Ishikawa (cell line): Measurements from ENCODE around the gene RAG2.

Experiments used
- CEBPB ChIP-seq: IDR thresholded peaks from 2 replicates; pipeline ENCODE4 v1.6.1; 2012
- CREB1 ChIP-seq: IDR thresholded peaks from 2 replicates; pipeline ENCODE4 v1.6.1; 2012; ENCODE audit warnings: low read depth
- EGR1 ChIP-seq: IDR thresholded peaks from 2 replicates; pipeline ENCODE4 v1.6.1; 2012
- EP300 ChIP-seq: IDR thresholded peaks from 2 replicates; pipeline ENCODE4 v1.6.1; 2012; ENCODE audit warnings: borderline replicate concordance
- FOXM1 ChIP-seq: IDR thresholded peaks from 2 replicates; pipeline ENCODE4 v1.6.1; 2012; ENCODE audit warnings: low read depth, borderline replicate concordance
- NFIC ChIP-seq: IDR thresholded peaks from 2 replicates; pipeline ENCODE4 v1.6.1; 2012
- RAD21 ChIP-seq: IDR thresholded peaks from 2 replicates; pipeline ENCODE4 v1.6.1; 2012; ENCODE audit warnings: low read depth
- TAF1 ChIP-seq: IDR thresholded peaks from 2 replicates; pipeline ENCODE4 v1.6.1; 2012; ENCODE audit warnings: low read depth, mild to moderate bottlenecking
- TCF12 ChIP-seq: IDR thresholded peaks from 2 replicates; pipeline ENCODE4 v1.6.1; 2012; ENCODE audit warnings: low read depth
- TEAD4 ChIP-seq: IDR thresholded peaks from 2 replicates; pipeline ENCODE4 v1.6.1; 2012
- YY1 ChIP-seq: IDR thresholded peaks from 2 replicates; pipeline ENCODE4 v1.6.1; 2012; ENCODE audit warnings: low read depth
- ZBTB7A ChIP-seq: IDR thresholded peaks from 2 replicates; pipeline ENCODE4 v1.6.1; 2012; ENCODE audit warnings: low read depth
- TF ChIP-seq, protein P1 (sequence below): IDR thresholded peaks from 2 replicates; pipeline ENCODE4 v1.6.1; 2012; ENCODE audit warnings: low read depth, mild to moderate bottlenecking
- TF ChIP-seq, protein P2 (sequence below): IDR thresholded peaks from 2 replicates; pipeline ENCODE4 v1.6.1; 2012
- TF ChIP-seq, protein P3 (sequence below): IDR thresholded peaks from 2 replicates; pipeline ENCODE4 v1.6.1; 2012

Gene RAG2

DNA sequence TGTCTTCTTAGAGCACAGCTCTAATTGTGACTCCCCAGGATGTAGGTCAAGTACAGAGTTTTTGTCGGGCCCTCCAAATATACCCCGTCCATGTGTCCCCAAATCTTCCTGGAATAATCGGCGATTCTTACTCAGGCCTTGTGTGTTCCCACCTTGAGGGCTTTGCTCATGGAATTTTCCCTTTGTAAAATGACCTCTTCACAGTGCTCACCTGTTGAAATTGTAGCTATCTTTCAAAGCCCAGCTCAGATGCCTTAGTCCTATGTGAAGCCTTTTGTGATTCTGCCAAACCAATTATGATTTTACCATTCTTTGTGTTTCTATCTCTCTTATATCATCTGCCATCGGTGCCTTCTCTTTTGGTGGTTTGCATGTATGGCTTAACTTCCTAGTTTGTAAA, 30.1 kb upstream of the RAG2 start:
- TF ChIP-seq YY1 (no peak), EP300 (no peak), TAF1 (no peak)

DNA sequence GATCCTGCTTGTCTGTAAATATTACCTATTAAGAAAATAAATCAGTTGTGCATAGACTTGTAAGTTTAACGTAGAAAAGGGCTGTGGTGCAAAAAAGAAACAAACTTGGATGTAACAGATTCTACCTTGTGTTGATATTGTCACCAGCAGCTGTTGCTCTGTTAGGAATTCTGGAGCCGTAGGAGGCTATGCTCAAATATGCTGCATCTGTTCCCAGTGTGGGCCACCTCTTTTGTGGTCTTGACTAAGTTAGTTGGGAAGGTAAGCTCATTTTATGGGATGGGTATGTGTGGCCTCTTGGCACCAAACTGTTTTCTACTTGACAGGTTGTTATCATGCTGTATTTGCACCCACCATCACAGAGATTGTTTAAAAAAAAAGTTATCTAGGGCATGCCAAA, 29.4 kb upstream of the RAG2 start:
- TF ChIP-seq TCF12, result no peak
- TF ChIP-seq, protein P1, sequence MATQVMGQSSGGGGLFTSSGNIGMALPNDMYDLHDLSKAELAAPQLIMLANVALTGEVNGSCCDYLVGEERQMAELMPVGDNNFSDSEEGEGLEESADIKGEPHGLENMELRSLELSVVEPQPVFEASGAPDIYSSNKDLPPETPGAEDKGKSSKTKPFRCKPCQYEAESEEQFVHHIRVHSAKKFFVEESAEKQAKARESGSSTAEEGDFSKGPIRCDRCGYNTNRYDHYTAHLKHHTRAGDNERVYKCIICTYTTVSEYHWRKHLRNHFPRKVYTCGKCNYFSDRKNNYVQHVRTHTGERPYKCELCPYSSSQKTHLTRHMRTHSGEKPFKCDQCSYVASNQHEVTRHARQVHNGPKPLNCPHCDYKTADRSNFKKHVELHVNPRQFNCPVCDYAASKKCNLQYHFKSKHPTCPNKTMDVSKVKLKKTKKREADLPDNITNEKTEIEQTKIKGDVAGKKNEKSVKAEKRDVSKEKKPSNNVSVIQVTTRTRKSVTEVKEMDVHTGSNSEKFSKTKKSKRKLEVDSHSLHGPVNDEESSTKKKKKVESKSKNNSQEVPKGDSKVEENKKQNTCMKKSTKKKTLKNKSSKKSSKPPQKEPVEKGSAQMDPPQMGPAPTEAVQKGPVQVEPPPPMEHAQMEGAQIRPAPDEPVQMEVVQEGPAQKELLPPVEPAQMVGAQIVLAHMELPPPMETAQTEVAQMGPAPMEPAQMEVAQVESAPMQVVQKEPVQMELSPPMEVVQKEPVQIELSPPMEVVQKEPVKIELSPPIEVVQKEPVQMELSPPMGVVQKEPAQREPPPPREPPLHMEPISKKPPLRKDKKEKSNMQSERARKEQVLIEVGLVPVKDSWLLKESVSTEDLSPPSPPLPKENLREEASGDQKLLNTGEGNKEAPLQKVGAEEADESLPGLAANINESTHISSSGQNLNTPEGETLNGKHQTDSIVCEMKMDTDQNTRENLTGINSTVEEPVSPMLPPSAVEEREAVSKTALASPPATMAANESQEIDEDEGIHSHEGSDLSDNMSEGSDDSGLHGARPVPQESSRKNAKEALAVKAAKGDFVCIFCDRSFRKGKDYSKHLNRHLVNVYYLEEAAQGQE, result no peak
- TF ChIP-seq FOXM1, result no peak
- TF ChIP-seq CEBPB, result no peak
- TF ChIP-seq TAF1, result no peak
- TF ChIP-seq TEAD4, result no peak
- TF ChIP-seq EP300, result no peak
- TF ChIP-seq EGR1, result no peak
- no peak for TF ChIP-seq RAD21
- no peak for TF ChIP-seq ZBTB7A
- TF ChIP-seq YY1, result no peak

DNA sequence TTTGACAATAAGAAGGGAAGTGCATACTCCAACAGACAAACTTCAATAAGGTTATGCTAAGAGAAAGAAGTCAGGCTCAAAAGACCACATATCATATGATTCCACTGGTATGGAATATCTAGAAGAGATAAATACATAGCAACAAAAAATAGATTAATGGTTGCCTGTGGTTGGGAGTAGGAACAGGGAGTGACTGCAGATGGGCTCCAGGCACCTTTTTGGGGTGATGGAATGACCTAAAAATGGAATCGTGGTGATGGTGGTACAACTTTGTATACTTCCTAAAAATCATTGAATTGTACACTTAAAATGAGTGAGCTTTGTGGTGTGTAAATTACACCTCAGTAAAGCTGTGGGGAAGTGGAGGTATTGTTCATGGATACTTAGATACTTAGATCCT, 29.0 kb upstream of the RAG2 start:
- TF ChIP-seq, protein P2, sequence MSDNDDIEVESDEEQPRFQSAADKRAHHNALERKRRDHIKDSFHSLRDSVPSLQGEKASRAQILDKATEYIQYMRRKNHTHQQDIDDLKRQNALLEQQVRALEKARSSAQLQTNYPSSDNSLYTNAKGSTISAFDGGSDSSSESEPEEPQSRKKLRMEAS, result no peak
- no peak for TF ChIP-seq EGR1
- TF ChIP-seq, protein P3, sequence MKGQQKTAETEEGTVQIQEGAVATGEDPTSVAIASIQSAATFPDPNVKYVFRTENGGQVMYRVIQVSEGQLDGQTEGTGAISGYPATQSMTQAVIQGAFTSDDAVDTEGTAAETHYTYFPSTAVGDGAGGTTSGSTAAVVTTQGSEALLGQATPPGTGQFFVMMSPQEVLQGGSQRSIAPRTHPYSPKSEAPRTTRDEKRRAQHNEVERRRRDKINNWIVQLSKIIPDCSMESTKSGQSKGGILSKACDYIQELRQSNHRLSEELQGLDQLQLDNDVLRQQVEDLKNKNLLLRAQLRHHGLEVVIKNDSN, result no peak
- TF ChIP-seq, protein P1, result no peak
- TF ChIP-seq CEBPB, result no peak
- no peak for TF ChIP-seq TCF12
- TF ChIP-seq NFIC, result no peak
- TF ChIP-seq FOXM1, result no peak
- TF ChIP-seq EP300, result no peak
- no peak for TF ChIP-seq YY1
- TF ChIP-seq TAF1, result no peak
- TF ChIP-seq CREB1, result no peak
- TF ChIP-seq ZBTB7A, result no peak
- TF ChIP-seq TEAD4, result no peak

DNA sequence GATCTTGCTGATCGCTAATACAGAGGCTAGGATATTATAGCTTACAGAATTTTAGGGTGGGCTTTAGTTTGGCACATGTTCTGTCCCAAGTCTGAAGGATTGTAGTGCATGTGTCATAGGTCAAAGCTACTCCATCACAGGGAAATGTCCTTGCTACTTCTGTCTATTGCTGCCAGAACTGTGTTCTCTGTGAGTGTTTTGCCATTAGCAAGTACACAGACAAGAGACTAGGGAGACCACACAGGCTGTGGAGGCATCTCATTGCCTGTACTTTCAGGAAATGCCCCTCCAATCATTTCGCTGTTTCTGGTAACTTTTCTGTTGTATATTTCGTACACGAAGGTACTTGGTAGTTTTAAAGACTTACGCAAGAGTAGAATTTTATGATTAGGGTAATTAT, 25.5 kb upstream of the RAG2 start:
- TF ChIP-seq EP300 (no peak), YY1 (no peak), EGR1 (no peak), RAD21 (no peak), TAF1 (no peak), ZBTB7A (no peak), CEBPB (no peak), NFIC (no peak)
- TF ChIP-seq, protein P2, result no peak
- TF ChIP-seq, protein P1, result no peak

DNA sequence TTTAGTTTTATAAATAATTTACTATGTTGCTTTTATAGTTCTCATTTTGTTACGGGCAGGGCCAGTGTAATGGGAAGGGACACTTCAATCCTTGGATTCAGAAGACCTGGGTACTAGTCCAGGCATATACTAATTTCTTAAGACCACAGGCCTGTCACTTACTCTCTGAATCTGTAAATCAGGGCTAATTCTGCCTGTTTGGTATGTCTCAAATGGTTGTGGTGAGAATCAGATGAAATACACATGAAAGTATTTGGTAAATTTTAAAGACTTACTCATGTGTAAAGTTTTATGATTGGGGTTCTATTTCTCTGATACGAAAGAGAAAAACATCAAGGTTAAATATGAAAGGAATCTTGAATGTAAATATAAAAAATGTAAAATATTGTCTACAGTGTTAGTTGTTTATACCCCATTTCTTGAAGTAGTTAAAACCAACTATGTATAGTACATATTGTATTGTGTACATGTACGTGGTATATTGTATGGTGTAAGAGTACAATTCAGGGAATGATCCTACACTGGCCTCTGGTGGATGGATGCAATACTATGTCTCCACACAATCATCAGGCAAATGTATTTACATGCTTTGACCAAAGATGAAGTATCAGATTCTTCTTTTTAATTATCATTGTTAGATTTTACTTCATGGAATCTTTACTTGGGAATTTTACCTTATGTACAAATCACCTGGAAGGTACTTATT, 24.5 kb upstream of the RAG2 start:
- no peak for TF ChIP-seq TAF1
- TF ChIP-seq RAD21, result peak; percentile 62
- TF ChIP-seq ZBTB7A, result no peak

DNA sequence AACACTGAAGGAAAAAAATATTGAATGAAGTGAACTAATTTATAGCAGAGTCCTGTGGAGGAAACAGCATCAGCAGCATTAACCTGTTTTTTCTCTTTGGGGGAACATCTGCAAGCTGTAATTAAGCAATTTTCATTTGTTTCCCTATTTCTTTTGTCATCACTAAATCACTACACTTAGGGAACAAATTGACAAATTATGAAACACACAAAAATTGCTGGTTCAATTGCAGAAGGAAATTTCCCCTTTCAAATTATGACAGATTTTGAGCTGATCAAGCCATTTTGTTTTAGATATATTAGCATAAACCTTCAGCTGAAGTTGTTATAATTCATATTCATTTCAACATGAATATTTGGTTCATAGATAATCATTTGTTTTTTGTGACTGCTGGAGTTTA, 22.2 kb upstream of the RAG2 start:
- TF ChIP-seq FOXM1, result no peak
